SK-N-SH (cell line): ENCODE data around the gene SIPA1. TPM values are rescaled to one million over a fixed set of nuclear protein-coding genes. Genes with fewer than 3 reads are reported as not detected.

ENCODE experiments used
- CTCF ChIA-PET: fragments of 300-600, 350-600 bp; formaldehyde crosslinking; extraction: SDS; loops from one replicate; lab custom pipeline; 2021; lab: Yijun Ruan, JAX
- POLR2A ChIA-PET: fragments of 350-600 bp; sonication (Branson Sonifier 250); formaldehyde crosslinking; extraction: SDS; loops from one replicate; lab custom pipeline; 2020; ENCODE audit warnings: antibody characterized with exemption, inconsistent platforms; lab: Yijun Ruan, JAX
- DNase-seq: peaks from one replicate; pipeline ENCODE4 v3.0.0; 2012
- H2AFZ ChIP-seq: fragments of 200-600 bp; sonication (generic); 2 replicates; pipeline ENCODE4 v1.8.1; 2016; ENCODE audit warnings: antibody characterized with exemption, mild to moderate bottlenecking, low read depth
- H3F3A ChIP-seq: fragments of 200-600 bp; sonication (generic); replicated peaks from 2 replicates; pipeline ENCODE3; 2016; ENCODE audit warnings: antibody characterized with exemption, mild to moderate bottlenecking; ENCODE audit not compliant: insufficient read depth
- H3K27ac ChIP-seq, 2 experiments: fragments of 200-500 bp in 1 of 2; fragments of 200-600 bp in 1 of 2; sonication (Bioruptor generic) in 1 of 2; sonication (generic), shearing (Covaris generic) in 1 of 2; 2 replicates each; pipeline versions ENCODE4 v1.5.1 to v1.6.1; 2014 to 2016; ENCODE audit warnings: low read depth in 2 of 2, inconsistent platforms in 1 of 2, low read length in 1 of 2, mild to moderate bottlenecking in 1 of 2, mixed read lengths in 1 of 2
- H3K27me3 ChIP-seq: fragments of 200-600 bp; sonication (generic), shearing (Covaris generic); 2 replicates; pipeline ENCODE4 v1.6.1; 2016; ENCODE audit warnings: mixed run types; ENCODE audit not compliant: insufficient read depth
- H3K36me3 ChIP-seq, 2 experiments: fragments of 200-500 bp in 1 of 2; fragments of 200-600 bp in 1 of 2; sonication (Bioruptor generic) in 1 of 2; sonication (generic) in 1 of 2; replicated peaks in 1 of 2; 2 replicates each; pipeline versions ENCODE3 to v1.5.1; 2014 to 2016; ENCODE audit warnings: low read length in 1 of 2, mild to moderate bottlenecking in 1 of 2; ENCODE audit not compliant: insufficient read depth in 2 of 2, control insufficient read depth in 1 of 2
- H3K4me1 ChIP-seq, 2 experiments: fragments of 200-500 bp in 1 of 2; fragments of 200-600 bp in 1 of 2; sonication (Bioruptor generic) in 1 of 2; sonication (generic), shearing (Covaris generic) in 1 of 2; 2 replicates each; pipeline versions ENCODE4 v1.5.1 to v1.6.1; 2014 to 2016; ENCODE audit warnings: low read depth in 1 of 2, low read length in 1 of 2, mixed run types in 1 of 2; ENCODE audit not compliant: insufficient read depth in 2 of 2, control insufficient read depth in 1 of 2
- H3K4me2 ChIP-seq: fragments of 200-600 bp; sonication (generic), shearing (Covaris generic); 2 replicates; pipeline ENCODE4 v1.6.1; 2017; ENCODE audit warnings: mixed run types
- H3K4me3 ChIP-seq, 2 experiments: fragments of 200-500 bp in 1 of 2; fragments of 200-600 bp in 1 of 2; sonication (Bioruptor generic) in 1 of 2; sonication (generic), shearing (Covaris generic) in 1 of 2; 2 replicates each; pipeline versions ENCODE4 v1.5.1 to v1.8.1; 2014 to 2016; ENCODE audit warnings: low read depth in 2 of 2, inconsistent platforms in 1 of 2, low read length in 1 of 2, mild to moderate bottlenecking in 1 of 2, mixed read lengths in 1 of 2, moderate library complexity in 1 of 2
- H3K79me2 ChIP-seq: fragments of 200-600 bp; sonication (generic); 2 replicates; pipeline ENCODE4 v1.8.1; 2017; ENCODE audit warnings: mild to moderate bottlenecking; ENCODE audit not compliant: insufficient read depth
- H3K9ac ChIP-seq: fragments of 200-600 bp; sonication (generic); 2 replicates; pipeline ENCODE4 v1.6.1; 2017; ENCODE audit warnings: mixed run types
- H3K9me2 ChIP-seq: fragments of 200-600 bp; sonication (generic); 2 replicates; pipeline ENCODE4 v1.6.1; 2017; ENCODE audit warnings: mixed run types
- H3K9me3 ChIP-seq: fragments of 200-600 bp; sonication (generic); 2 replicates; pipeline ENCODE4 v1.6.1; 2017; ENCODE audit warnings: mixed run types, mild to moderate bottlenecking, moderate library complexity
- H4K20me1 ChIP-seq: fragments of 200-600 bp; sonication (generic); 2 replicates; pipeline ENCODE4 v1.6.1; 2017; ENCODE audit warnings: mild to moderate bottlenecking, mixed run types; ENCODE audit not compliant: insufficient read depth
- ELF1 ChIP-seq: IDR thresholded peaks from 2 replicates; pipeline ENCODE4 v1.4.0; 2012
- EP300 ChIP-seq, 2 experiments: IDR thresholded peaks; 2 replicates each; pipeline versions ENCODE4 v1.4.0 to v1.6.1; 2012; ENCODE audit warnings: borderline replicate concordance in 1 of 2, low read depth in 1 of 2, low read length in 1 of 2
- FOXJ3 ChIP-seq: sonication (generic); formaldehyde crosslinking; IDR thresholded peaks from 2 replicates; pipeline ENCODE4 v1.5.1; 2020; ENCODE audit warnings: mild to moderate bottlenecking, missing genetic modification reagents
- FOXM1 ChIP-seq: IDR thresholded peaks from 2 replicates; pipeline ENCODE4 v1.4.0; 2012; ENCODE audit warnings: low read depth, mild to moderate bottlenecking
- GABPA ChIP-seq: IDR thresholded peaks from 2 replicates; pipeline ENCODE4 v1.4.0; 2012; ENCODE audit warnings: low read depth, mild to moderate bottlenecking
- MXI1 ChIP-seq: IDR thresholded peaks from 2 replicates; pipeline ENCODE4 v1.6.1; 2012; ENCODE audit warnings: mild to moderate bottlenecking, low read depth, low read length, improper control_type of control experiment
- NFIC ChIP-seq: IDR thresholded peaks from 2 replicates; pipeline ENCODE4 v1.4.0; 2012; ENCODE audit warnings: borderline replicate concordance
- NRF1 ChIP-seq: IDR thresholded peaks from 2 replicates; pipeline ENCODE4 v1.6.1; 2012; ENCODE audit warnings: low read depth, mild to moderate bottlenecking, low read length
- POLR2AphosphoS5 ChIP-seq: IDR thresholded peaks from 2 replicates; pipeline ENCODE4 v1.6.1; 2012; ENCODE audit warnings: low read depth, low read length
- RAD21 ChIP-seq: IDR thresholded peaks from 2 replicates; pipeline ENCODE4 v1.6.1; 2012; ENCODE audit warnings: mild to moderate bottlenecking, low read length
- RXRA ChIP-seq: IDR thresholded peaks from 2 replicates; pipeline ENCODE4 v1.4.0; 2012; ENCODE audit warnings: low read depth, mild to moderate bottlenecking, borderline replicate concordance
- SMC3 ChIP-seq: IDR thresholded peaks from 2 replicates; pipeline ENCODE4 v1.6.1; 2012; ENCODE audit warnings: low read depth, low read length, improper control_type of control experiment
- TCF12 ChIP-seq: IDR thresholded peaks from 2 replicates; pipeline ENCODE4 v1.4.0; 2012
- TEAD4 ChIP-seq: IDR thresholded peaks from 2 replicates; pipeline ENCODE4 v1.4.0; 2012; ENCODE audit warnings: mild to moderate bottlenecking, borderline replicate concordance; ENCODE audit not compliant: insufficient read depth
- YY1 ChIP-seq: IDR thresholded peaks from 2 replicates; pipeline ENCODE4 v1.4.0; 2012; ENCODE audit warnings: low read depth, mild to moderate bottlenecking
- WGBS: methylation state at CpG from one replicate; pipeline ENCODE4 v1.1.6; 2017; ENCODE audit warnings: low lambda C conversion rate; 5-methylcytosine and 5-hydroxymethylcytosine counted together
- polyA plus RNA-seq, 3 experiments: library from polyadenylated mRNA; depleted of rRNA; stranded (reverse); fragments of >200 nt; gene quantifications; 2 replicates each; pipeline ENCODE4 v1.2.3, GENCODE V29; 2012
- TF ChIP-seq, protein P1 (sequence below): IDR thresholded peaks from 2 replicates; pipeline ENCODE4 v1.4.0; 2012; ENCODE audit warnings: low read depth, borderline replicate concordance
- TF ChIP-seq, protein P2 (sequence below): IDR thresholded peaks from 2 replicates; pipeline ENCODE4; 2012
- TF ChIP-seq, protein P3 (sequence below): IDR thresholded peaks from 2 replicates; pipeline ENCODE4 v1.4.0; 2012; ENCODE audit warnings: low read depth
- TF ChIP-seq, protein P4 (sequence below): fragments of 150-350 bp; IDR thresholded peaks from 2 replicates; pipeline ENCODE4 v1.6.1; 2016; ENCODE audit warnings: mild to moderate bottlenecking, low read depth, low read length
- TF ChIP-seq, protein P5 (sequence below): IDR thresholded peaks from 2 replicates; pipeline ENCODE4 v1.6.1; 2012; ENCODE audit warnings: mild to moderate bottlenecking, low read depth, low read length, moderate library complexity
- TF ChIP-seq, protein P6 (sequence below): fragments of 150-350 bp; IDR thresholded peaks from 2 replicates; pipeline ENCODE4 v1.6.1; 2017; ENCODE audit warnings: antibody characterized with exemption, low read length, low read depth, borderline replicate concordance

The SIPA1 gene
- polyA plus RNA-seq, 1 of the 3 experiments (the other 2 are of a cell fraction) = 18.7 TPM

DNA sequence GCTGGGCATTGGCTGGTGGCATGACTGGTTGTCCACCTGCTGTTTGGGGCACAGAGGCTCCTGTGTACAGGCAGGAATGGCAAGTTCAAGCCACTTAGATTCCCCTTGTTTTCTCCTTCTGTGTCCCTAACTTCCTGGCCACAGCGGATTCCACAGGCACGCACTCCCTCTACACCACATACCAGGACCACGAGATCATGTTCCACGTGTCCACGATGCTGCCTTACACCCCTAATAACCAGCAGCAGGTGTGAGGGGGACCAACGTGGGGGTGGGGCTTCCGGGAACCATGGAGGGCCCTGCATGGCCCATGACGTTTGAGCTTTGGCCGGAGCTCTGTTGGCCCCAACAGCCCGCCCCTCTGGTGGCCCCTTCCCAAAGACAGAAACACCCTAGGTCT is 7.8 kb downstream of the SIPA1 start (continued):
- TF ChIP-seq, protein P1, sequence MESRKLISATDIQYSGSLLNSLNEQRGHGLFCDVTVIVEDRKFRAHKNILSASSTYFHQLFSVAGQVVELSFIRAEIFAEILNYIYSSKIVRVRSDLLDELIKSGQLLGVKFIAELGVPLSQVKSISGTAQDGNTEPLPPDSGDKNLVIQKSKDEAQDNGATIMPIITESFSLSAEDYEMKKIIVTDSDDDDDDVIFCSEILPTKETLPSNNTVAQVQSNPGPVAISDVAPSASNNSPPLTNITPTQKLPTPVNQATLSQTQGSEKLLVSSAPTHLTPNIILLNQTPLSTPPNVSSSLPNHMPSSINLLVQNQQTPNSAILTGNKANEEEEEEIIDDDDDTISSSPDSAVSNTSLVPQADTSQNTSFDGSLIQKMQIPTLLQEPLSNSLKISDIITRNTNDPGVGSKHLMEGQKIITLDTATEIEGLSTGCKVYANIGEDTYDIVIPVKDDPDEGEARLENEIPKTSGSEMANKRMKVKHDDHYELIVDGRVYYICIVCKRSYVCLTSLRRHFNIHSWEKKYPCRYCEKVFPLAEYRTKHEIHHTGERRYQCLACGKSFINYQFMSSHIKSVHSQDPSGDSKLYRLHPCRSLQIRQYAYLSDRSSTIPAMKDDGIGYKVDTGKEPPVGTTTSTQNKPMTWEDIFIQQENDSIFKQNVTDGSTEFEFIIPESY = no peak
- TF ChIP-seq NFIC (no peak), RAD21 (no peak), SMC3 (no peak), POLR2AphosphoS5 (no peak), FOXM1 (no peak)

DNA sequence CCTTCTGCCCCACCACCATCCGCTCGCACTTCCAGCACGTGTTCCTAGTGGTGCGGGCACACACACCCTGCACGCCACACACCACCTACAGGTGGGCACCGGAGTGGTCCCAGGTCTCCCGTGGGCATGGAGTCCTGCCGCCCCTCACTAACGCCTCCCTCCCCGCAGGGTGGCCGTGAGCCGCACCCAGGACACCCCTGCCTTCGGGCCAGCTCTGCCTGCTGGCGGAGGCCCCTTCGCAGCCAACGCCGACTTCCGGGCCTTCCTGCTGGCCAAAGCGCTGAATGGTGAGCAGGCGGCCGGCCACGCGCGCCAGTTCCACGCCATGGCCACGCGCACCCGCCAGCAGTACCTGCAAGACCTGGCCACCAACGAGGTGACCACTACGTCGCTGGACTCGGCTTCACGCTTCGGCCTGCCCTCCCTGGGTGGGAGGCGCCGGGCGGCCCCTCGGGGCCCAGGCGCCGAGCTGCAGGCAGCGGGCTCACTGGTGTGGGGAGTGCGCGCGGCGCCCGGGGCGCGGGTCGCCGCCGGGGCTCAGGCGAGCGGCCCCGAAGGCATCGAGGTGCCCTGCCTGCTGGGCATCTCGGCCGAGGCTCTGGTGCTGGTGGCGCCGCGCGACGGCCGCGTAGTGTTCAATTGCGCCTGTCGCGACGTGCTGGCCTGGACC is 8.5 kb downstream of the SIPA1 start:
- H3F3A ChIP-seq = peaks cover 20% of the 10 kb centered on the region
- ChIA-PET CTCF (interaction anchor here (0.5 to 4.3 kb wide), 5 partner anchors 8 to 98 kb away, joined by 3 to 17 read pairs (median 3); partner anchors contain the start of gene SIPA1), POLR2A (interaction anchor here (1.1 to 1.2 kb wide), 2 partner anchors 9 to 14 kb away, joined by 3 read pairs; partner anchors contain the start of gene SIPA1)
- no peak overlapping the region for H2AFZ ChIP-seq
- H3K9me3 ChIP-seq = no peaks in the 10 kb centered on the region
- H3K27me3 ChIP-seq = no peaks in the 10 kb centered on the region
- 96% methylated on average over 17 of the region's 68 CpGs for WGBS
- peaks cover 0 to 3% of the 10 kb centered on the region in 2 experiments; a peak in 2 of 4 replicates for H3K4me1 ChIP-seq
- no peaks in the 10 kb centered on the region for H3K9me2 ChIP-seq
- DNase-seq = no peak
- no peak overlapping the region for H3K4me2 ChIP-seq
- TF ChIP-seq EP300 (IDR thresholded peaks at IDR 0.05; ENCODE audit: borderline replicate concordance in 1 of 2, low read depth in 1 of 2, low read length in 1 of 2) = no peak
- no peak for TF ChIP-seq FOXM1
- no peak for TF ChIP-seq POLR2AphosphoS5
- no peak for TF ChIP-seq RAD21
- no peak for TF ChIP-seq MXI1
- TF ChIP-seq, protein P2, sequence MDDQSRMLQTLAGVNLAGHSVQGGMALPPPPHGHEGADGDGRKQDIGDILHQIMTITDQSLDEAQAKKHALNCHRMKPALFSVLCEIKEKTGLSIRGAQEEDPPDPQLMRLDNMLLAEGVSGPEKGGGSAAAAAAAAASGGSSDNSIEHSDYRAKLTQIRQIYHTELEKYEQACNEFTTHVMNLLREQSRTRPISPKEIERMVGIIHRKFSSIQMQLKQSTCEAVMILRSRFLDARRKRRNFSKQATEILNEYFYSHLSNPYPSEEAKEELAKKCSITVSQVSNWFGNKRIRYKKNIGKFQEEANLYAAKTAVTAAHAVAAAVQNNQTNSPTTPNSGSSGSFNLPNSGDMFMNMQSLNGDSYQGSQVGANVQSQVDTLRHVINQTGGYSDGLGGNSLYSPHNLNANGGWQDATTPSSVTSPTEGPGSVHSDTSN = no peak
- TF ChIP-seq SMC3 = no peak
- TF ChIP-seq FOXJ3 (CRISPR knock-in tag) = no peak
- TF ChIP-seq NRF1 = no peak
- no peak for TF ChIP-seq TCF12
- TF ChIP-seq, protein P3, sequence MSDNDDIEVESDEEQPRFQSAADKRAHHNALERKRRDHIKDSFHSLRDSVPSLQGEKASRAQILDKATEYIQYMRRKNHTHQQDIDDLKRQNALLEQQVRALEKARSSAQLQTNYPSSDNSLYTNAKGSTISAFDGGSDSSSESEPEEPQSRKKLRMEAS = no peak
- TF ChIP-seq RXRA = no peak
- no peak for TF ChIP-seq YY1
- TF ChIP-seq, protein P4, sequence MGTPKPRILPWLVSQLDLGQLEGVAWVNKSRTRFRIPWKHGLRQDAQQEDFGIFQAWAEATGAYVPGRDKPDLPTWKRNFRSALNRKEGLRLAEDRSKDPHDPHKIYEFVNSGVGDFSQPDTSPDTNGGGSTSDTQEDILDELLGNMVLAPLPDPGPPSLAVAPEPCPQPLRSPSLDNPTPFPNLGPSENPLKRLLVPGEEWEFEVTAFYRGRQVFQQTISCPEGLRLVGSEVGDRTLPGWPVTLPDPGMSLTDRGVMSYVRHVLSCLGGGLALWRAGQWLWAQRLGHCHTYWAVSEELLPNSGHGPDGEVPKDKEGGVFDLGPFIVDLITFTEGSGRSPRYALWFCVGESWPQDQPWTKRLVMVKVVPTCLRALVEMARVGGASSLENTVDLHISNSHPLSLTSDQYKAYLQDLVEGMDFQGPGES = no peak
- TF ChIP-seq GABPA = no peak
- TF ChIP-seq NFIC = no peak
- TF ChIP-seq TEAD4 = no peak
- TF ChIP-seq, protein P5, sequence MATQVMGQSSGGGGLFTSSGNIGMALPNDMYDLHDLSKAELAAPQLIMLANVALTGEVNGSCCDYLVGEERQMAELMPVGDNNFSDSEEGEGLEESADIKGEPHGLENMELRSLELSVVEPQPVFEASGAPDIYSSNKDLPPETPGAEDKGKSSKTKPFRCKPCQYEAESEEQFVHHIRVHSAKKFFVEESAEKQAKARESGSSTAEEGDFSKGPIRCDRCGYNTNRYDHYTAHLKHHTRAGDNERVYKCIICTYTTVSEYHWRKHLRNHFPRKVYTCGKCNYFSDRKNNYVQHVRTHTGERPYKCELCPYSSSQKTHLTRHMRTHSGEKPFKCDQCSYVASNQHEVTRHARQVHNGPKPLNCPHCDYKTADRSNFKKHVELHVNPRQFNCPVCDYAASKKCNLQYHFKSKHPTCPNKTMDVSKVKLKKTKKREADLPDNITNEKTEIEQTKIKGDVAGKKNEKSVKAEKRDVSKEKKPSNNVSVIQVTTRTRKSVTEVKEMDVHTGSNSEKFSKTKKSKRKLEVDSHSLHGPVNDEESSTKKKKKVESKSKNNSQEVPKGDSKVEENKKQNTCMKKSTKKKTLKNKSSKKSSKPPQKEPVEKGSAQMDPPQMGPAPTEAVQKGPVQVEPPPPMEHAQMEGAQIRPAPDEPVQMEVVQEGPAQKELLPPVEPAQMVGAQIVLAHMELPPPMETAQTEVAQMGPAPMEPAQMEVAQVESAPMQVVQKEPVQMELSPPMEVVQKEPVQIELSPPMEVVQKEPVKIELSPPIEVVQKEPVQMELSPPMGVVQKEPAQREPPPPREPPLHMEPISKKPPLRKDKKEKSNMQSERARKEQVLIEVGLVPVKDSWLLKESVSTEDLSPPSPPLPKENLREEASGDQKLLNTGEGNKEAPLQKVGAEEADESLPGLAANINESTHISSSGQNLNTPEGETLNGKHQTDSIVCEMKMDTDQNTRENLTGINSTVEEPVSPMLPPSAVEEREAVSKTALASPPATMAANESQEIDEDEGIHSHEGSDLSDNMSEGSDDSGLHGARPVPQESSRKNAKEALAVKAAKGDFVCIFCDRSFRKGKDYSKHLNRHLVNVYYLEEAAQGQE = no peak
- TF ChIP-seq, protein P6, sequence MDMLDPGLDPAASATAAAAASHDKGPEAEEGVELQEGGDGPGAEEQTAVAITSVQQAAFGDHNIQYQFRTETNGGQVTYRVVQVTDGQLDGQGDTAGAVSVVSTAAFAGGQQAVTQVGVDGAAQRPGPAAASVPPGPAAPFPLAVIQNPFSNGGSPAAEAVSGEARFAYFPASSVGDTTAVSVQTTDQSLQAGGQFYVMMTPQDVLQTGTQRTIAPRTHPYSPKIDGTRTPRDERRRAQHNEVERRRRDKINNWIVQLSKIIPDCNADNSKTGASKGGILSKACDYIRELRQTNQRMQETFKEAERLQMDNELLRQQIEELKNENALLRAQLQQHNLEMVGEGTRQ = no peak
- TF ChIP-seq ELF1 = no peak
- no peaks in the 10 kb centered on the region for H4K20me1 ChIP-seq
- 0 out of 4 replicates have a peak overlapping the region, but pooled peaks of 1 of the 2 experiments have one; percentile 39 for H3K4me3 ChIP-seq
- H3K79me2 ChIP-seq = no peaks in the 10 kb centered on the region
- H3K9ac ChIP-seq = no peak overlapping the region
- no peak overlapping the region; a peak in 1 of 4 replicates for H3K27ac ChIP-seq
- peaks cover 8 to 10% of the 10 kb centered on the region in 2 experiments for H3K36me3 ChIP-seq
